ENCODE measurements around the gene LGALS9. TPM values are rescaled to one million over a fixed set of nuclear protein-coding genes. Genes with fewer than 3 reads are reported as not detected.
"Not testable (repeated sequence)": the region's sequence is repeated elsewhere in the genome, so short reads cannot be mapped to it uniquely, and the experiment has no call there.

Gene LGALS9
- total RNA-seq, 2 donors from 2014 or later, result 1.6 to 2.9 TPM

GRCh38 chr17:27646232-27646631, 15.2 kb downstream of the LGALS9 start:
- Histone ChIP-seq H3K4me1 (ENCODE audit: control insufficient read depth, insufficient read depth, low read length) (no peaks in the 10 kb centered on the region), H3K4me3 (ENCODE audit: low read length) (no peak overlapping the region), H3K27me3 (ENCODE audit: control insufficient read depth, insufficient read depth, low read length, poor library complexity, severe bottlenecking) (no peaks in the 10 kb centered on the region), H3K36me3 (ENCODE audit: control insufficient read depth, insufficient read depth, low read length) (no peaks in the 10 kb centered on the region), H3K27ac (ENCODE audit: low read depth, low read length) (no peak overlapping the region), H3K9me3 (ENCODE audit: control insufficient read depth, low read length) (no peaks in the 10 kb centered on the region), H3K9ac (ENCODE audit: extremely low read depth, low read length, poor library complexity, severe bottlenecking) (no peak overlapping the region)
- no peak overlapping the region for H3K27ac Mint-ChIP-seq
- DNase-seq, result no peak
- H3K4me1 Mint-ChIP-seq, result peaks cover 3% of the 10 kb centered on the region
- H3K9me3 Mint-ChIP-seq, result no peaks in the 10 kb centered on the region
- no peak for TF ChIP-seq CTCF (conservative IDR thresholded peaks at IDR 0.05)
- no peaks in the 10 kb centered on the region for H3K36me3 Mint-ChIP-seq (ENCODE audit: low read depth)
- no peaks in the 10 kb centered on the region for H3K27me3 Mint-ChIP-seq (ENCODE audit: insufficient read depth)
- H3K4me3 Mint-ChIP-seq, result no peak overlapping the region
- WGBS, 2 experiments (ENCODE audit: insufficient coverage in 1 of 2, insufficient read length in 1 of 2), result 91 to 97% methylated on average over 4 to 13 of the region's 13 CpGs

- H3K4me1 ChIP-seq (ENCODE audit: control insufficient read depth, insufficient read depth, low read length), result no peaks in the 10 kb centered on the region
- Mint-ChIP-seq H3K36me3 (ENCODE audit: low read depth) (no peaks in the 10 kb centered on the region), H3K4me3 (no peak overlapping the region), H3K4me1 (peaks cover 15% of the 10 kb centered on the region), H3K27me3 (ENCODE audit: insufficient read depth) (no peaks in the 10 kb centered on the region), H3K27ac (no peak overlapping the region), H3K9me3 (no peaks in the 10 kb centered on the region)
- H3K36me3 ChIP-seq (ENCODE audit: control insufficient read depth, insufficient read depth, low read length), result no peaks in the 10 kb centered on the region
- no peak for TF ChIP-seq CTCF (conservative IDR thresholded peaks at IDR 0.05)
- H3K4me3 ChIP-seq (ENCODE audit: low read length), result no peak overlapping the region
- no peak for DNase-seq
- H3K9ac ChIP-seq (ENCODE audit: extremely low read depth, low read length, poor library complexity, severe bottlenecking), result no peak overlapping the region
- no peaks in the 10 kb centered on the region for H3K9me3 ChIP-seq (ENCODE audit: control insufficient read depth, low read length)
- 85 to 88% methylated on average over 7 to 9 of the region's 9 CpGs for WGBS, 2 experiments (ENCODE audit: insufficient coverage in 1 of 2, insufficient read length in 1 of 2)
- H3K27ac ChIP-seq (ENCODE audit: low read depth, low read length), result no peak overlapping the region
- H3K27me3 ChIP-seq (ENCODE audit: control insufficient read depth, insufficient read depth, low read length, poor library complexity, severe bottlenecking), result no peaks in the 10 kb centered on the region
Measured at GRCh38 chr17:27647765-27648164, 16.8 kb downstream of the LGALS9 start.

GRCh38 chr17:27649111-27649571, 18.2 kb downstream of the LGALS9 start:
- 78 to 100% methylated on average over 1 to 5 of the region's 5 CpGs for WGBS, 2 experiments (ENCODE audit: insufficient coverage in 1 of 2, insufficient read length in 1 of 2)

GRCh38 chr17:27649929-27650328, 18.9 kb downstream of the LGALS9 start:
- Mint-ChIP-seq H3K4me3 (no peak overlapping the region), H3K9me3 (no peaks in the 10 kb centered on the region), H3K36me3 (ENCODE audit: low read depth) (no peaks in the 10 kb centered on the region), H3K27ac (no peak overlapping the region), H3K4me1 (peaks cover 15% of the 10 kb centered on the region), H3K27me3 (ENCODE audit: insufficient read depth) (no peaks in the 10 kb centered on the region)
- H3K9me3 ChIP-seq (ENCODE audit: control insufficient read depth, low read length), result no peaks in the 10 kb centered on the region
- H3K4me3 ChIP-seq (ENCODE audit: low read length), result no peak overlapping the region
- no peak overlapping the region for H3K9ac ChIP-seq (ENCODE audit: extremely low read depth, low read length, poor library complexity, severe bottlenecking)
- DNase-seq, result no peak
- H3K4me1 ChIP-seq (ENCODE audit: control insufficient read depth, insufficient read depth, low read length), result no peaks in the 10 kb centered on the region
- no peak for TF ChIP-seq CTCF (conservative IDR thresholded peaks at IDR 0.05)
- WGBS, 2 experiments (ENCODE audit: insufficient coverage in 1 of 2, insufficient read length in 1 of 2), result 88 to 93% methylated on average over 11 to 16 of the region's 16 CpGs
- no peaks in the 10 kb centered on the region for H3K36me3 ChIP-seq (ENCODE audit: control insufficient read depth, insufficient read depth, low read length)
- H3K27me3 ChIP-seq (ENCODE audit: control insufficient read depth, insufficient read depth, low read length, poor library complexity, severe bottlenecking), result no peaks in the 10 kb centered on the region
- H3K27ac ChIP-seq (ENCODE audit: low read depth, low read length), result no peak overlapping the region

More at GRCh38 chr17:27649111-27649571, 18.2 kb downstream of the LGALS9 start:
- not testable (repeated sequence) for H3K4me3 ChIP-seq (ENCODE audit: low read length); H3K36me3 Mint-ChIP-seq (ENCODE audit: low read depth); H3K4me3 Mint-ChIP-seq; H3K9ac ChIP-seq (ENCODE audit: extremely low read depth, low read length, poor library complexity, severe bottlenecking); H3K36me3 ChIP-seq (ENCODE audit: control insufficient read depth, insufficient read depth, low read length); H3K9me3 ChIP-seq (ENCODE audit: control insufficient read depth, low read length); DNase-seq; H3K27me3 ChIP-seq (ENCODE audit: control insufficient read depth, insufficient read depth, low read length, poor library complexity, severe bottlenecking); H3K27me3 Mint-ChIP-seq (ENCODE audit: insufficient read depth); H3K9me3 Mint-ChIP-seq; H3K27ac ChIP-seq (ENCODE audit: low read depth, low read length); H3K27ac Mint-ChIP-seq; H3K4me1 ChIP-seq (ENCODE audit: control insufficient read depth, insufficient read depth, low read length)
- peaks cover 15% of the 10 kb centered on the region for H3K4me1 Mint-ChIP-seq

Measured in endodermal cell (in vitro differentiated cells).